NCI-H510A (cell line): ENCODE data around the gene ZCCHC18.
"Not testable (repeated sequence)": the region's sequence is repeated elsewhere in the genome, so short reads cannot be mapped to it uniquely, and the experiment has no call there.

Experiments
- DNase-seq: peaks from one replicate; lab custom pipeline; 2025; lab: John Stamatoyannopoulos, UW

The ZCCHC18 gene

GRCh38 chrX:104112326-104112951, at the start of gene ZCCHC18:
Gene ZCCHC18, plus strand, starts transcription at chrX:104112523. Its CDS starts 1,589 bp downstream, at chrX:104114112.
- DNase-seq, result peak; percentile 58

- DNase-seq, result not testable (repeated sequence)
These were observed 49.7 kb upstream of the ZCCHC18 start for GRCh38 chrX:104062636-104063035.

- not testable (repeated sequence) for DNase-seq
These were observed 36.4 kb upstream of the ZCCHC18 start, which contains the start of gene TMSB15C for GRCh38 chrX:104075778-104076445. Gene TMSB15C, minus strand, starts transcription at chrX:104076236.

GRCh38 chrX:104077854-104078253, 34.5 kb upstream of the ZCCHC18 start:
- DNase-seq, result not testable (repeated sequence)

- no peak for DNase-seq
These were observed 28.3 kb upstream of the ZCCHC18 start for GRCh38 chrX:104084063-104084462.

GRCh38 chrX:104084534-104085277, 27.6 kb upstream of the ZCCHC18 start:
- DNase-seq, result no peak

GRCh38 chrX:104085477-104085876, 26.8 kb upstream of the ZCCHC18 start:
- no peak for DNase-seq

GRCh38 chrX:104085919-104086318, 26.4 kb upstream of the ZCCHC18 start:
- DNase-seq, result no peak

GRCh38 chrX:104098151-104098808, 14.0 kb upstream of the ZCCHC18 start:
- DNase-seq, result peak; percentile 25

GRCh38 chrX:104098919-104099318, 13.4 kb upstream of the ZCCHC18 start:
- no peak for DNase-seq

GRCh38 chrX:104104676-104105075, 7.6 kb upstream of the ZCCHC18 start:
- DNase-seq, result no peak

- DNase-seq, result no peak
These were observed 6.7 kb upstream of the ZCCHC18 start for GRCh38 chrX:104105330-104106262.

- no peak for DNase-seq
These were observed 3.4 kb upstream of the ZCCHC18 start for GRCh38 chrX:104108955-104109354.

- not testable (repeated sequence) for DNase-seq
These were observed 1.7 kb upstream of the ZCCHC18 start for GRCh38 chrX:104110491-104111240.

GRCh38 chrX:104113222-104113965, 1.1 kb downstream of the ZCCHC18 start:
- DNase-seq, result peak; percentile 6

- no peak for DNase-seq
These were observed 5.4 kb downstream of the ZCCHC18 start for GRCh38 chrX:104117759-104118158.

GRCh38 chrX:104118765-104119164, 6.4 kb downstream of the ZCCHC18 start:
- no peak for DNase-seq

GRCh38 chrX:104122829-104123228, 10.5 kb downstream of the ZCCHC18 start:
- no peak for DNase-seq

GRCh38 chrX:104126856-104127255, 14.5 kb downstream of the ZCCHC18 start:
- DNase-seq, result no peak

GRCh38 chrX:104130808-104131207, 18.5 kb downstream of the ZCCHC18 start:
- DNase-seq, result no peak
